GM19043 (cell line): Measurements from ENCODE around the gene FKBP1C.
"Not testable (repeated sequence)": the region's sequence is repeated elsewhere in the genome, so short reads cannot be mapped to it uniquely, and the experiment has no call there.

Source experiments
- ATAC-seq: cut with Tn5 transposase; IDR thresholded peaks from one replicate; pipeline ENCODE4 v1.9.1; 2021; ENCODE audit warnings: low read depth; ENCODE audit not compliant: unreplicated experiment

The FKBP1C gene

DNA sequence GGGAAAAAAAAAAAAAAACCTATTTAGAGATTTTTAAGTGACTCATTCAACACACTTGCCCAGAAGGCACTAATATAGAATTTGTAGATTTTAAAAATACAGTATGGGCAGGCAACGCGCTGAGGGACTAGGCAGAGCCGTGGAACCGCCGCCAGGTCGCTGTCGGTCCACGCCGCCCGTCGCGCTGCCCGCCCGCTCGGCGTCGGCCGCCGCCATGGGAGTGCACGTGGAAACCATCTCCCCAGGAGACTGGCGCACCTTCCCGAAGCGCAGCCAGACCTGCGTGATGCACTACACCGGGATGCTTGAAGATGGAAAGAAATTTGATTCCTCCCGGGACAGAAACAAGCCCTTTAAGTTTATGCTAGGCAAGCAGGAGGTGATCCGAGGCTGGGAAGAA lies at the start of gene FKBP1C:
Gene FKBP1C (plus strand): TSS at position 127 of the 400 bp plus-strand sequence.
- ATAC-seq: not testable (repeated sequence)

DNA sequence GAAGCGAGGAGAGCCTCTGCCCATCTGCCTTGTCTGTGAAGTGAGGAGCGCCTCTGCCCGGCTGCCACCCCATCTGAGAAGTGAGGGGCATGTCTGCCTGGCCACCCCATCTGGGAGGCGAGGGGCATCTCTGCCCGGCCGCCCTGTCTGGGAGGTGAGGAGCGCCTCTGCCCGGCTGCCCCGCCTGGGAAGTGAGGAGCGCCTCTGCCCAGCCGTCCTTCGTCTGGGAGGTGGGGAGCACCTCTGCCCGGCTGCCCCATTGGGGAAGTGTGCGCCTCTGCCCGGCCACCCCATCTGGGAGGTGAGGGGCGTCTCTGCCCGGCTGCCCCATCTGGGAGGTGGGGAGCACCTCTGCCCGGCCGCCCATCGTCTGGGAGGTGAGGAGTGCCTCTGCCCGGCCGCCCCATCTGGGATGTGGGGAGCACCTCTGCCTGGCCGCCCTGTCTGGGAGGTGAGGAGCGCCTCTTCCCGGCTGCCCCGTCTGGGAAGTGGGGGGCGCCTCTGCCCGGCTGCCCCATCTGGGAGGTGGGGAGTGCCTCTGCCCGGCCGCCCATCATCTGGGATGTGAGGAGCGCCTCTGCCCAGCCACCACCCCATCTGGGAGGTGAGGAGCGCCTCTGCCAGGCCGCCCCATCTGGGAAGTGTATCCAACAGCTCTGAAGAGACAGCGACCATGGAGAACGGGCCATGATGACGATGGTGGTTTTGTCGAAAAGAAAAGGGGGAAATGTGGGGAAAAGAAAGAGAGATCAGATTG lies 47.0 kb upstream of the FKBP1C start:
- ATAC-seq: not testable (repeated sequence)

DNA sequence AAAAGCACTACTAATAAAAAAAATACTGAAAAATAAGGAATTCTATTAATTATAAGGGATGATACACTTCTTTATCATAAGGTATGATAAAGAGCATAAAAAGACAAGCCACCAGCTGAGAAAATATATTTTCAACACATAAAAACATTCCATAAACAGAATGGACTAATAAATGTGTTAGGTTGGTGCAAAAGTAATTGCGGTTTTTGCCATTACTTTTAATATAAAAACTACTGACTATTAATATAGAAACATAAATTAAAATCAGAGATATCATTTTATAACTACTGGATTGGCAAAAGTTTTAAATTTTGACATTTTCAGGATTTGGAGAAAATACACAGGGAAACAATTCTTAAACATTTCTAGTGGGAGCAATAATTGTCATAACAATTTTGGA lies 37.1 kb upstream of the FKBP1C start:
- ATAC-seq: no peak

DNA sequence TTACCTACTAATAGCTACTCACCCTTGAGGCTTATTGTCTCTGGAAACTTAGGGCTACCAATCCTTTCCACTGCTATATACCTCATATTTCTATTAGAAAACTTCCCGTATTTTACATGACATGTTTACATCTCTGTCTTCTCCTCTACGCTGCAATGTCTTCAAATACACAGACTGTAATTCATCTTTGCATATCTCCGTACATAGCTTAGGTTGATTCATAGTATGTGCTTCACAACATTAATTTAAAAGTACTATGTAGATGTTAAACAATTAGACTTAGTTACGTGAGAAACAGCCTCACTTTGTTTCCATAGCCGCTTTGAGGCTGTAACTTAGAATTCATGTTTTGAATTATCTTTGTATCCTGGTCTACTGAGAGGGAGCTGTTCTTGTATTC lies 35.1 kb upstream of the FKBP1C start:
- no peak for ATAC-seq

DNA sequence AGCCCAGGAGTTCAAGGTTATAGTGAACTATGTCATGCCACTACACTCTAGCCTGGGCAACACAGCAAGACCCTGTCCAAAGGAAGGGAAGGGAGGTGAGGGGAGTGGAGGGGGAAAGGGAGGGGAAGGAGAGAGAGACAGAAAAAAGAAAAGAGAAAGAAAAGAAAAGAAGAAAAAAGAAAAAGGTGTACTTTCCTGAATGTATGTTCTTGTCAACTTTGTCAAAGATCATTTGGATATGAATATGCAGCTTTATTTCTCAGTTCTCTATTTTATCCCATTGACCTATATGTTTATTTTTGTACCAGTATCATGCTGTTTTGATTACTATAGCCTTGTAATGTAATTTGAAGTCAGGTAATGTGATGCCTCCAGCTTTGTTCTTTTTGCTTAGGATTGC lies 30.9 kb upstream of the FKBP1C start:
- ATAC-seq: no peak

DNA sequence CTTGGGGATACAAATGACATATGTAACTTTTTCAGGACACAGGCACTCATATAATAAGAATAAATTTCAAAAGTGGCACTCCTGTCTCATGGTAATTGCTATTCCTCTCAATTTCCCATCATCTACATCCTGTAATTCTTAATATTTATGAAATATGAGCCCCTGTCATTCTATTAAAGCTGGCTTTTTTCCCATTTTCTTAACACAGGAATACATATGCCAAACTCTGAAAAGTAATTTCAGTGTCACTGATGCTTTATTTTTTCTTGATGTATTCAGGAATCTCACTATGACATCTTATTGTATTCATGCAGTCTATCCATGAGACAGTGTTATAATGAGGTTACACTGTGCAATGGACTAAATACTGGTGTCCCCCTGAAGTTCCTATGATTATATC lies 24.3 kb upstream of the FKBP1C start:
- ATAC-seq: no peak

DNA sequence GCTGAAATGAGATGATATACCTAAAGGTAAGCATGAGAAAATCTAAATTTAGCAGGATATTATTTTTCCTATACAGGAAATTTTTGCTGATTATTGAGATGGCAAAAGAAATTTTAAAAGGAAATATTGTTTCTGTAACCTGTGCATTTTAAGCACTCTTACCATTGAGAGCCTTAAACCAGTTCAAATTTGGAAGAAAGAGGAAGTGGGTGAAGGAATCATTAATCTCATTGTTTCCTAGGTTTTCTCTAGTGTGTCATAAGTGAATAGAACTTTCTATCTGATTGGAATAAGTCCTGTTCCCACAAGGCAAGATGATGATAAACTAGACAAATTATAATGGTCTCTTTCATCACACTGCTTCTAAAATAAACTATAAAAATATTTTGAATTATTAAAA lies 22.4 kb upstream of the FKBP1C start:
- no peak for ATAC-seq

DNA sequence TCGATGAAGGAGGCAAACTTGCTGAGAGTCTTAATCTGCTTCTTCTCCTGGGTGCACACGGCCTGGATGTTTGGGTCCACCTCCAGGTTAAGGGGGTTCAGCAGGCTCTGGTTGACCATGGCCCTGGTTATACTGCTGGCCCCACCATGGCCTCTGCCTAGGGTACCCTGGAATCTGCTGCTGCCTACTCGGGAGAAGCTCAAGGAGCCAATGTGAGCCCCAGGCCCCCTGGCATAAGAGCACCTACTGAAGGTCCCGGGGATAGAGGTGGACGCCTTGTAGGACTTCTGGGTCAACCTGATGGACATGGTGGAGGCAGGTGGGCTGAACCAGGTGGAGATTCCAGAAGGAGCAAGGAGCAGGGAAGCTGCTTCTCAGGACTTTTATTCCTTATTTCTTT lies 17.9 kb upstream of the FKBP1C start:
- no peak for ATAC-seq

DNA sequence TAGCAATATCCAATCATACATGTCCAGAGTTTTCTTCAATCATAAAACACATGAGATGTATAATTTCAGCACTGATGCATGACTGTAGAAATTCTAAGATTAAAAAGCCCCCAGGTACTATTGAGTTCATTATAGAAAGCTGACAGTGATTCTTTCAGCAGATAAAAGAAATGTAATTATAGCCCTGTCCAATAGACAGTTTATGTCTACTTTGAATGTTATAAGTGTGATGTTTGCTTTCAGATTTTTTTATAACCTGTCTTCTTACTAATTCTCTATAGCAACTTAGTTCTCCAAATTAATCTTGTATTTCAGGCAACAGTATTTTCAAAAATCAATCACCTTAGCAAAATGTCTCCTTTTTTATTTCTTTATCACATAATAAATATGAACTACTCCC lies 13.5 kb upstream of the FKBP1C start:
- no peak for ATAC-seq

DNA sequence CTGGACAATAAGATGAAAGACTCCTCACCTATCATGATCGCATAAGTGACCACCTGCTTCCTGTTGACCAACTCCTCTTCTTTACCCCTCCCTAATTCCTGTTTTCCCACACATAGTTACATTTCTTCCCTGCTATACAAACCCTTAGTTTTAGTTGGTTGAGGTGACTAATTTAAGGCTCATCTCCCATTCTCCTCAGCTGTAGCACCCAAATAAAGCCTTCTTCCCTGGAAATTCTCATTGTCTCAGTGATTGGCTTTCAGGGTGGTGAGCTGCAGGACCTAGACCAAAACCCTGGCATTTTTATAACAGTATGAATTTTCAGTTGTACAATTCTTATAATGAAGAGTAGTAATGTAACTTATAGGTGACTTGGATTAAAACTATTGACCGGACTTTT lies 2.1 kb downstream of the FKBP1C start:
- no peak for ATAC-seq

DNA sequence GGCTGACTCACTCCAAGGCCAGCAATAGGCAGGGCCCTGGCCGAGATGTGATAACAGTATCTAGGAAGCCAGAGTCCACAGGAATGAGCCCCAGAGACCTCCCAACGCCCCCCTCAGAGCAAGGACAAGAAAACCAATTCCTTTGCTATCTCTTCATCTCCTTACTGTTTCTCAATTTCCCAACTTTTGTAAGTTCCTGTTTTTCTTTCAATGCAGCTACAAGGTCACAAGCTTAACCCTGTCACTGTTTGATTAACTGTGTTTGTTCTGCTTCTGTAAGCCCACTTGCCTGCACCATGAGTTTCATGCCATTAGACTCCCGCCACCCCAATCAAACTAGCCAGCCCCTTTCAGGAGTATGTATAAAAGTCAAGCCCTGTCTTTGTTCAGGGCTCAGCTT lies 3.5 kb downstream of the FKBP1C start:
- ATAC-seq: no peak

DNA sequence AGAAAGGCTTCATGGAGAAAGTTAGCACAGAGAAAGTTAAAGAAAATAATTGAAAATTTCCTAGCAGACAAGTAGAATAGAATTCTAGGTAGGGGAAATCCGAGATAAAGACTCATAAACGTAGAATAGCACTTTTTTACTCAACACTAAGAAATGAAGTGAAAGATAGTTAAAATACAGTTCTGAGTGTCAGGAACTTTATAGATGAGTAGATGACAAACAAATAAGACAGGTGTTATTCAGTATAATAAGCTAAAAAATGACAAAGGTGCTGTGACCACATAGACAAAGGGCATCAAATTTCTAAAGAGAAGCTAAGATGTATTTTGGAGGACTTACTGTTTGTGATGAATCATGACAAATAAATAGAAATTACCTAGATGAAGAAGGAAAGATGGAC lies 12.9 kb downstream of the FKBP1C start:
- no peak for ATAC-seq

DNA sequence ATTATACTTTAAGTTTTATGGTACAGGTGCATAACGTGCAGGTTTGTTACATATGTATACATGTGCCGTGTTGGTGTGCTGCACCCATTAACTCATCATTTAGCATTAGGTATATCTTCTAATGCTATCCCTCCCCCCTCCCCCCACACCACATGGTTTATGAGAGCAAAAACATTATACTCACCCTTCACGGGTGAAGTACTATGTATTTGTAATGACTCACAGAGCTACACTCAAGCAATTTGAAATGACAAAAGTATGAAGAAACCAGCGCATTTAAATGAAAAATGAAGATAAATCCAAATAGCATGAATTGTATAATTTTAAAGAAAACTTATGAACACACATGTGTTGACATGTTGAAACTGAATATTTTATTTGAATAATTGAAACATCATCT lies 14.7 kb downstream of the FKBP1C start:
- ATAC-seq: not testable (repeated sequence)

DNA sequence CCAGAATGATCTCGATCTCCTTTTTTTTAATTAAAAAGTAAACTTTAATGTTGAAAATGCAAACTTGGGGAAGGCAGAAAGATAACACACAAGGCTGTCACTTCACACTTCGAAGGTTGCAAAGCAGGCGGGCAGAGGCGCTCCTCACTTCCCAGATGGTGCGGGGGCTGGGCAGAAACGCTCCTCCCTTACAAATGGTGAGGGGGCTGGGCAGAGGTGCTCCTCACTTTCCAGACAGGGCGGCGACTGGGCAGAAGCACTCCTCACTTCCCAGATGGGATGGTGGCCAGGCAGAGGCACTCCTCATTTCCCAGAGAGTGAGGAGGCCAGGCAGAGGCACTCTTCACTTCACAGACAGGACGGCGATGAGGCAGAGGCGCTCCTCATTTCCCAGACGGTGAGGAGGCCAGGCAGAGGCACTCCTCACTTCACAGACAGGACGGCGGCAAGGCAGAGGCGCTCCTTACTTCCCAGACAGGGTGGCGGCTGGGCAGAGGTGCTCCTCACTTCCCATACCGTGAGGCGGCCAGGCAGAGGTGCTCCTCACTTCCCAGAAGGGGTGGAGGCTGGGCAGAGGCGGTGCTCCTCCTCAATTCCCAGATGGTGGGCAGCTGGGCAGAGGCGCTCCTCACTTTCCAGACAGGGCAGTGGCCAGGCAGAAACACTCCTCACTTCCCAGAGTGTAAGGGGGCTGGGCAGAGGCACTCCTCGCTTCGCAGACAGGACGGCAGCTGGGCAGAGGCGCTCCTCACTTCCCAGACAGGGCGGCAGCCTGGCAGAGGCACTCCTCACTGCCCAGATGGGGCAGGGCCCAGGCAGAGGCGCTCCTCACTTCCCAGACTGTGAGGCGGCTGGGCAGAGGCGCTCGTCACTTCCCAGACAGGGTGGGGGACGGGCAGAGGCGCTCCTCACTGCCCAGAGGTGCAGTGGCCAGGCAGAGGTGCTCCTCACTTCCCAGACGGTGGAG lies 16.9 kb downstream of the FKBP1C start:
- ATAC-seq: not testable (repeated sequence)

DNA sequence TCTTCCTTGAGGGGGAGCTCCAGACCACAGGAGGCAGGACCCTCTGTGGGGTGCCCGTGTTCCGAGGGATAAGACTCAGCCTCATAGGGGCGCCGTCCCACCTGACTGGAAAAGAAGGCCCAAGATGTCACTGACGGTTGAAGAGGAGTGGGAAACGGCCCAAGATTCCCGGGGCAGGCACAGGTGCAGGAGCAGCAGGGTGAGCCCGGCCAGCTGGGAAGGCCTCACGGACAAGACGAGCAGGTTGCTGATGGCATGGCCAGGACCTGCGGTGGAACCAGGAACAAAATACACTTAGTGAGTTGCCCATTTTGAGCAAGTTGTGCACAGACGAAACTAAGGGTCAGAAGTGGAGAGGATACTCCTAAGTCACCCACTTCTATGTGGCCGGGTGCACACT lies 18.8 kb downstream of the FKBP1C start:
- ATAC-seq: not testable (repeated sequence)

DNA sequence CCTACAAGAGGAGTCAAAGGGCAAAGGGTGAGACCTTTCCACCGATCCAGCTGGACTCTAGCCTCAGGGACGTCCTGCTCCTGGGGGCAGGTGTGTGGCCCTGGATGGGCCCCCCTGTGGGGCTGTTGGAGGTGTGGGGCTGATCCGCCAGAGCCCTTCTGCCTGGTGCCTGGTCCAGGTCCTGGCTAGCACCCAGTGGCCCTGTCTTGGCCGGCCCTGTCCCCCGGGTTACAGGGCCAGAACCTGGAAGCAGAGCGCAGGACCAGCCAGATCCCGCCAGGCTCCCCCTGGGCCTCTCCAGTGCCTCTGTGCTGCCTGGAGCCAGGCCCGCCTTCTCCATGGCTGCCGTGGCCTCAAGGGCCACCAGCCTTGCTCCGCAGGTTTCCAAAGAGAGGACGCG lies 19.2 kb downstream of the FKBP1C start:
- not testable (repeated sequence) for ATAC-seq

DNA sequence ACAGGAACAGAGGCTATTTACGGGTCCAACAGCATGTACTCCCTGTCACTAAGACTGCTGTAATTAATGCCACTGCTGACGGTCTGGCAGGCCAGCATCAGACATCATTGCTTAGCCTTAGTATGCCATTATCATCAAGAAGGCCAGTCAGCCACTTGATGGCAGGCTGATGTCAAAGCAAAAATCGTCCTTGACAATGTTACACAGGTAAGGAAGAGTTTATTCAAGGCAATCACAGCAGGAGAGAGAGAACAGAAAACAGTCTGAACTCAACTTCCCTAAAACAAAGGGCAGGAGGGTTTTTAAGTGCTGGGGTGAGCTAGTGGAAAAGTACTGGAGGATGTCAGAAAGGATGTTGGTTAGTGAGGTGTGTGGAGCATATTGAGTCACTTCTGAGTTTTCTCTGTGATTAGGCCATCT lies 25.1 kb downstream of the FKBP1C start:
- ATAC-seq: peak; percentile 89

DNA sequence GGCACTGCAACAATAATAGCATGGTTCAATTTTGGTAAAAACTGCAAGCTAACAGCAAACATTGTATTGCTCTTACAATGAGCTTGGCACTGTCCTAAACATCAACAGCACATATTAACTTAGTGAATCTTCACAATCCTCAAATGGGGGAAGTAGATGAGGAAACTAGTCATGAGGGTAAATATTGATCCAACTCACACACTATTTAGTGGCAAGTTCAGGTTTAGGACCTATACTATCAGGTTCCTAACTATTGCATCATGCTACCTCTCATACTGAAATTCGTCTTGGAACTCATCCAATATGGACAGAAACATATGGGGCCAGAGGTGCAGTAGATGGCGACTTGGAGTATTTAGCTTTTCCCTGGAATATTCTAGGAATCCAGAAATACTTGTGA lies 34.2 kb downstream of the FKBP1C start:
- ATAC-seq: no peak

DNA sequence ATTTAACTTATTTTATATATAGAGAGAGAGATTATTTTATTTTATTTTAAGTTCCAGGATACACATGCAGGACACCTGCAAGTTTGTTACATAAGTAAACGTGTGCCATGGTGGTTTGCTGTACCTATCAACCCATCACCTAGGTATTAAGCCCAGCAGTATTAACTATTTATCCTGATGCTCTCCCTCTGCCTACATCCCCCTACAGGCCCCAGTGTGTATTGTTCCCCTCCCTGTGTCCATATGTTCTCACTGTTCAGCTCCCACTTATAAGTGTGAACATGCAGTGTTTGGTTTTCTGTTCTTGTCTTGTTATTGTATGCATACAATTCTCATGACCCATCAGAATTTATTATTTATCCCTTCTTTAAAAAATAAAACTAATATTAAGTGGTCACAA lies 34.6 kb downstream of the FKBP1C start:
- ATAC-seq: no peak

DNA sequence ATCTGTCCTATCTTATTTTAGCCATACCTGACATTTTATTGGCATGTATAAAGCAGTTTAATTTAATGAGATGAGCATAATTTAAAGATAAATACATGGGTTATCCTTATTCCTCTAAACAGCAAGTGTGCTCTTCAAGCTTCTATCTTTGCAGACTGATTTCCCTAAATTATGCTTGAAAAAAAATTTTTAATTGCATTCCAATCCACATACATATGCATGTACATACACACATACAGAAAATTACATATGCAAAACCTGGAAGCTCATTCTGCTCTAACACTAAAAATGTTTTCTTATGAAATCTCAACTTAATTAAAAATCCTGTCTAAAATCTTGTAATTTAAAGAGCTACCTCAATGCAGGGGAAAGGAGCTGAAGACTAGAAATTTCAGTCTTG lies 35.3 kb downstream of the FKBP1C start:
- no peak for ATAC-seq

DNA sequence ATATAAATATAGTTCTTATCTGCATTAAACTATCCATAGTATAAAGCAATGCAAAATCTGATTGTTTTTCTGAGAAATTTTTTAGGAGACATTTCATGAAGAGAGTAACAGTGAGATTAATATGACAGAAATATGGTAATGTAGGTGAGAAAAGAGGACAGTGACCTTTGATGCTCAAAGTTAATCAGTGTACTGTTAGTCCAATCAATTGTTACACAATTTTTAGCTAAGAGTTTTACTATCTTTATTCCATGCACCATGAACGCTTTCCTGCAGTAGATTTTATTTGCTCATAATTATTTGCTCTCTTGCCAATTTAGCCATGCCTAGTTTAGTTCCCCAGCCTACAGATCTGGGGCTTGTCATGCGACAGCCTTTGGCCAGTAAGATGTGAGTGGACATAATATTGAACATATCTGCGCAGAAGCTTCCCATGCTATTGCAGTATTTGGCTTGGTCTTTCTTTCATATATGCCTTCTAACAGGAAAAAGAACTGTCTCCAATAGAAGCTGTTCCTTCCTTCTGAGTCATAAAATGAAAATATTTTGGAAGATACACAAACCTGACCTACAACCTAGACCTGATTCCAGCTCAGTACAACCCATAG lies 38.7 kb downstream of the FKBP1C start:
- no peak for ATAC-seq
